Kasumi-1 (cell line): ENCODE results near the gene PDZD4.

Source experiments
- DNase-seq, 2 experiments: peaks; one replicate each; lab custom pipeline; 2025; lab: John Stamatoyannopoulos, UW

Gene PDZD4

DNA sequence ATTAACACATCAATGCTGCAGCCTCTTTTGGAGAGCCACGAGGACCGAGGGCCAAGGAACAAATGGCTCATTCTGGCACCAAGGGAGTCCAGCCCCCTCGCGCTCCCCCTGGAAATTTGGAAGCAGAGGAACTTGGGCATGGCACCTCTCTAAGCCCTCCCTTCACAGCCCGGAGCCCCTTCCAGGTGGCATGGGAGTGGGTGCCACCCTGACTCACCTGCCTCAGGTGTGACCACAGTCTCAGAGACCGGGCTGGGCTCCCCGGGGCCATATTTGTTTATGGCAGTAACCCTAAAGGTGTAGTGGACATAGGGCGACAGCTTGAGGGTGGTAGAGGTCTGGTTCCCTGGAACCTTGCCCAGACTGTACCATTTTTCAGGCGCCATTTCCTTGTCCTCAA is 36.8 kb upstream of the PDZD4 start:
- no peak for DNase-seq

DNA sequence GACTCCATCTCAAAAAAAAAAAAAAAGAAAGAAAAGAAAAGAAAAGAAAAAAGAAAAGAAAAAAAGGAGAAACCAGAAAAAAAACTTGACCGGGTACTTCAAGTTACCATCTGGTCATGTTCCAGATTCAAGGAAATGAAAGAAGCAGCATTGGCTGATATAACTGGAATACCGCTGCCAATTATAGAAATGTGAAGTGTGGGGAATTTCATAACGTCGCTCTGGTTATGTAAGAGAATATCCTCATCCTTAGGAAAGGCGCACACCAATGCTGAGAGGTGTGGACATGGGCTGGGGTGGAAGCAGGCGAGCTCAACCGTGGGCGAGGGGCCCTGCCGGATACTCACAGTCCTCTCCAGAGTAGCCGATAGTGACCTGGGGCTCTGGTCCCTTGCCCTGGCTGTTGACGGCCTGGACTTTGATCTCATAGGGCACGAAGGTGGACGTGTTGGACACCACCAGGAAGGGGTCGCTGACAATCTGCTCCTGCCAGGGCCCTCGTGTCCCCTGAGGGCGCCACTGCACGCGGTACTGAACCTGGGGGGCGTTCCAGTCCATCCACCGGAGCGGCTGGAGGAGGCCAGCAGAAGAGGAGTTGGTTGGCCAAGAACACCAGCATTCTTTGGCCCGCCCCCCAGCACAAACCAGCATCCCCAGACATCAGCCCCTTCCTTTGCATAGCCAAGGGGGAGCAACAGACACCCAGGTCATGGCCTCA is 36.1 kb upstream of the PDZD4 start:
- no peak for DNase-seq

GRCh38 chrX:153865685-153866084 is 35.3 kb upstream of the PDZD4 start:
- DNase-seq, result no peak

- DNase-seq, result no peak
Observed at GRCh38 chrX:153865321-153865580, 34.9 kb upstream of the PDZD4 start.

- no peak for DNase-seq
Observed at GRCh38 chrX:153864561-153865320, 34.4 kb upstream of the PDZD4 start.

GRCh38 chrX:153864101-153864500 is 33.8 kb upstream of the PDZD4 start:
- no peak for DNase-seq

DNA sequence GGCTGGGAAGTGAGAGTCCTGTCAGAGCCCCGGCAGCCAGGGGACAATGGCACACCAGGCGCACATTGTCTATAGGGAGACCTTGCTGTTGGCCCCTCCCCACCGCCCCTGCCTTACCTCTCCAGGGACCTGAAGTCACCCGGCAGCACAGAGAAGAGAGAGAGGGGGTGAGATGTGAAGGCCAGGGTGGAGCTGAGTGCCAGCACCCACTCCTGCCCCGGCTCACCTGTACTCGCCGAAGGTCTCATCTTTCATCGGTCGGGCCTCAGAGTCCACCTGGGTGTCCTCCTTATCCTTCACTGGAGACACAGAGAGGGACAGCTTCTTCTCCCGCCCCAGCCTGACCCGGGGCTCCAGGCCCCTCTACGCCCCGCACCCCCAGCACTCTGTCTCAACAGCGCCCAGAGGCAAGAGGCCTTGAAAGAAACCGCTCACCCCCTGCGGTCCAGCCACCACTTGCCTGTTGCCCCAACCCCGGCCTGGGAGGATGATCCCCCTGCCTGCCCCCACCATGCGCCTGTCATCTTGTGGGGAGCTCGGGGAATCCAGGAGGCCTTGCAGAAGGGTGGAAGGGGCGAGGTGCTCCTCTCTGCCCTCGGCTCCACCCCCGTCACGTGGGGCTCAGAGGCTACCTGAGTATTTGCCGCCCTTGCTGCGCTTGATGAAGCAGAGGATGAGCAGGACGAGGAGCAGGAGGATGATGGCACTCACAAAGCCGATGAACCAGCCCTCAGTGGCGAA is 33.1 kb upstream of the PDZD4 start:
- DNase-seq, result no peak

- no peak for DNase-seq
Observed at GRCh38 chrX:153862369-153863250, 32.3 kb upstream of the PDZD4 start.

DNA sequence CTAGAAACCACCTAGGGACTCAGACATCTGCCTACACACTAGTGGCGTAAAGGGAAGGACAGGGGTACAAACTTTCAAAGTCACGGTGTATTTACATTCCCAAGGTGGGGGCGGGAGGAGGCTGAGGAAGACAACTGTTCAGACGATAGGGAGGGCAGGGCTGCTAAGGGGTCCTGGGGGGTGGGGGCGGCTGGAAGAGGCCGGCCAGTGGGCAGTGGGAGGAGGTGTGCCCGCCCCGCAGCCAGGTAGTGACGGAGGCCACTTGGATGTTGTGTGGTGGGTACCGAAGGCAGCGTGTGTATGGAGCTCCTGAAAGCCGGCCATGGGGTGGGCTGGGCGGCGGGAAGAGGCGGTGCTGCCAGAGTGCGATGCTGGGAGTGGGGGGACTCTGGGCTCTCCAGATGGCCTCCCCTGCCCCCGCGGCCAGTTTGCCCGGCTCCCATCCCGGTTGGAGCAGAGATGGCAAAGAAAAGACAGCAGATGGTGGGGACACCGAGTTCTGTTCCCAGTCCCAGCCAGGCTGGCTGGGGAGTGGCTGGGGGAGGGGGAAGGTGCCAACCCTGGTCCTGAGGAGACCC is 31.5 kb upstream of the PDZD4 start:
- DNase-seq, result no peak

- no peak for DNase-seq
Observed at GRCh38 chrX:153861151-153861550, 30.8 kb upstream of the PDZD4 start.

DNA sequence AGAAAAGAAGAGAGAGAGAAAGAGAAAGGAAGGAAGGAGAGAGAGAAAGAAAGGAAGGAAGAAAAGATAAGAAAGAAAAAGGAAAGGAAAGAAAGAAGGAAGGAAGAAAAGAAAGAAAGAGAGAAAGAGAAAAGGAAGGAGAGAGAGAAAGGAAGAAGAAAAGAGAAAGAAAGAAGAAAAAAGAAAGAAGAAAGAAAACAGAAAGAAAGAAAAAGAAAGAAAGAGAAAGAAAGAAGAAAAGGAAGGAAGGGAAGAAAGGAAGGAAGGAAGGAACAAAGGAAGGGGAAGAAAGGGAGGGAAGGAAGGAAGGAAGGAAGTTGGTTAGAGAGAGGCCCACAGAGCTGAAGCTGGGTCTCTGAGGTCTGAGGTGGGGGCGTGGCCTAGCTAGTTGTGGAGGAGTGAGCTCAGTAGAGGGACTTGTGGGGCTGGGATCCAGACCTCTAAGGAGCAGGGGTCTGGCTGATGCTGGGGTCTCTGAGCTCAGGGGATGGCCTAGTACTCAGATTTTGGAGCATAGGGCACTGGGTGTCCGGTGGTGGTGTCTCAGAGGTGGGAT is 27.1 kb upstream of the PDZD4 start:
- peak; percentile 7 to 20 for DNase-seq

DNA sequence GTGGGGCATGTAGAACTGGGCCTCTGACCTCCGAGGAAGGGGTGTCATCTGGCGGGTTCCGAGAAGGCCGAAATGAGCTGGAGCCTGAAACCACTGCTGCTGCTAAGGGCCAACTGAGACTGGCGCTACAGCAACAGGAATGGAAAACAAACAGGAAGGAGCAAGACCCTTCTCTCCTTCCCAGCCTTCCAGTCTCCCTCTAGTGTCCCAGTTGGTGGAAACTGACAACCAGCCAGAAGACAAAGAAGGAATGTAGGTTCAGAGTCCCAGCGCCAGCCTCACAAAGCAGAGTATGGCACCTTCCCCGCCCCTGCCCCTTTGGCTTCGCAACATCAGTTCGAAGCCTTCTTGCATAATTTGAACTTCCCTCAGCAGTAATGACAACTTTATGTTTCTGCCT is 24.4 kb upstream of the PDZD4 start:
- no peak for DNase-seq

DNA sequence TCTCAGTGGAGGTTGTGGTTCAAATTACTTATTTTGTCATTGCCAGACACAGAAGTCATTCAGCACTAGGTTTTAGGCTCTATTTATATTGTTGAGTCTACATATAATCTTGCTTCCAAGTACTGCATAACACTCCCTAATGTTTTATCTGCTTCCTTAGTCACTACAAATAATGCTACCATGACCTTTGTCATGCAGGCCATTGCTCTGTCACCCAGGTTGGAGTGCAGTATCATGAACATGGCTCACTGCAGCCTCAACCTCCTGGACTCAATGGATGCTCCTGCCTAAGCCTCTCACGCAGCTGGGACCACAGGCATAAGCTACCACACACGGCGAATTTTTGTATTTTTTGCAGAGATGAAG is 23.5 kb upstream of the PDZD4 start:
- DNase-seq, result no peak

DNA sequence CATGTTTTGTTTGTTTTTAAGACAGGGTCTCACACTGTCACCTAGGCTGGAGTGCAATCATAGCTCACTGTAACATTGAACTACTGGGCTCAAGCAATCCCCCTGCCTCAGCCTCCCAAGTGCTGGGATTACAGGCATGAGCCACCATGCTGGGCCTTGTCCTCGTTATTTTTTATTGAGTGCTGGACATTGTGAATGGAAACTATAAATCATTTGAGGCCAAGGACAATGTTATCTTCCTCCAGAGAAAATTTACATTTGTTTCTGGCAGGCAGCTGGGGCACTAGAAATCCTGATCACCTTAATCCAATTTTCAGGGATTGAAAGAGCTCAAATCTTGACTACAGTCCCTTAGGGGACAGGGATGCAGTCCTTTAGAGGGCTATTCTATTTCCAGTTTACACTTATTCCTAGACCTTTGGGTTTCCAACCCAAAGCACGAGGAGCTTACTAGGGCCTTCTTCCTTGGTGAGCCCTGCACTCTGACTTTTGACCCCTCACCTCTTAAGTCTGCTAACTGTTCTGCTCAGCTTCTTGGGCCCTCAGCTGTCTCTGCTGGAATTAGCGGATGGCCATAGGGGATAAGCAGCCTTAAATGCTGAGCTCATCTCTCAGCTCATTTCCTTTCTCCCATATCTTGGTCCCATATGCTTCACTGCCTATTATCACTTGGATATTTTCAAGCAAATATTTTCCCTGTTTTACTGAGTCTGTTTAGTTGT is 23.0 kb upstream of the PDZD4 start:
- no peak for DNase-seq

GRCh38 chrX:153851981-153852380 is 21.6 kb upstream of the PDZD4 start:
- DNase-seq, result no peak

DNA sequence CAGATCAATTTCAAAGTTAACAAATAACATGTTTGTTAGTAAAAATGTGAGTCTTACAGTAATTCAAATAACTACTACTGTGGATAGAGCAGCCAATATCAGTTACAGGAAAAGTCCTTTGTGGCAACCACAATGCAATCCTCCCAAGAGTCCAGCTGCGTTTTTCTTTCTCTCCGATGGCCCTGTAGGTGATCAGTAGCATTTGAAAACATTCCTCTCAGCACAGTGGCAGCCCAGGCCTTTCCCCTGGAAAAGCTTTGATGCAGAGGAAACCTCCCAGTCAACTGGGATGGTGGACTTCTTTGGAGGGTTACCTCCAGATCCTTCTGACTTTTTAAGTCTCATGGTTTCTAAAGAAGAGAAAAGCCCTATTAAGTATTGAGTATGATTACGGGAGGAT is 18.0 kb upstream of the PDZD4 start:
- no peak for DNase-seq

DNA sequence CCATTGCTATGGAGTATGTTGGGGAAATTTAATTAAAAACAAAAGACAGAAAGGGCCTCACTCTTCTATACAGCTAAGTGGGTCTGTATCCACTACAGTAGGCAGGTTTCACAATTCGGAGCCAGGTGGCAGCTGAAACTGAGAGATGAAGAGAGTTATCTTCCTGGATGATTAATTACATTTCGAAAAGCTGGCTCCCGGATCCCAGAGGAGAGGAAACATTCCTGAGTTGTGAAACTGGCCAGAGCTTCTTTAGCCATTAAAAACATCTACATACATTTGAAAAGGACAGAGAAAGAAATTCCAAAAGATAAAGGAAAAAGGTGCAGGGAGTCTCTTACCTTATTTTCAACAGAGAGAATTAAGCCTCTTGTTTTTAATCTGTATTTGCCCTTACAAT is 15.5 kb upstream of the PDZD4 start:
- DNase-seq, result no peak

GRCh38 chrX:153845195-153845594 is 14.9 kb upstream of the PDZD4 start:
- no peak for DNase-seq

GRCh38 chrX:153844509-153845082 is 14.3 kb upstream of the PDZD4 start:
- no peak for DNase-seq

DNA sequence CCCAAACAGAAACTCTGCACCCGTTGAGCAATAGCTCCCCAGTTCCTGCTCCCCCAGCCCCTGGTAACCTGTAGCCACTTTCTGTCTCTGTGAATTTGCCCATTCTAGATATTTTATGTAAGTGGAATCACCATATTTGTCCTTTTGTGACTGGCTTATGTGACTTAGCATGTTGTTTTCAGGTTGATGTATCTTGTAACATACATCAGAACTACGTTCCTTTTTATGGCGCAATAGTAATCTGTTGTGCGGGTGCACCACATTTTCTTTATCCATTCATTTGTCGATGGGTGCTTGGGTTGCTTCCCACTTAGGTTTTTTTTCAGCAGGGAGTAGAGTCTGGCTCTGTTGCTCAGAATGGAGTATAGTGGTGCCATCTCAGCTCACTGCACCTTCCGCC is 6.6 kb upstream of the PDZD4 start:
- no peak for DNase-seq

DNA sequence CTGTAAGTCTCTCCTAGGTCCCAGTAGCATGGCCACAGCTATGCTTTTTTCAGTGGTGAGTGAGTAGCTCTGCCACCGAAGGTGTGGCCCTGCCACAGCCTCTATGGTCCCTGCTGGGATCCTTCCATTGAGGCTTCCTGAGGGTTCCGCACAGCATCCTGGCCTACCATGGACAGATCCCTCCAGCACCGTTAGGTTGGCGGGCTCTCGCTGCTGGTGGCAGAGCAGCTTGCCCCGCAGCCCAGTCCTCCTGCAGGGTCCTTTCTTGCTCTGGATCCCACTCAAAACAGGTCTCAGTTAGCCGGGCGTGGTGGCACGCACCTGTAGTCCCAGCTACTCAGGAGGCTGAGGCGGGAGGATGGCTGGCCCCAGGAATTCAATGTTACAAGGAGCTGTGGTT is 2.4 kb upstream of the PDZD4 start:
- no peak for DNase-seq
